ENCODE results near the gene ZNF827. TPM values are rescaled to one million over a fixed set of nuclear protein-coding genes. Genes with fewer than 3 reads are reported as not detected.

Gene ZNF827
- total RNA-seq, 6 donors from 2014 or later: 8.1 to 68.1 (median 18.3) TPM

DNA sequence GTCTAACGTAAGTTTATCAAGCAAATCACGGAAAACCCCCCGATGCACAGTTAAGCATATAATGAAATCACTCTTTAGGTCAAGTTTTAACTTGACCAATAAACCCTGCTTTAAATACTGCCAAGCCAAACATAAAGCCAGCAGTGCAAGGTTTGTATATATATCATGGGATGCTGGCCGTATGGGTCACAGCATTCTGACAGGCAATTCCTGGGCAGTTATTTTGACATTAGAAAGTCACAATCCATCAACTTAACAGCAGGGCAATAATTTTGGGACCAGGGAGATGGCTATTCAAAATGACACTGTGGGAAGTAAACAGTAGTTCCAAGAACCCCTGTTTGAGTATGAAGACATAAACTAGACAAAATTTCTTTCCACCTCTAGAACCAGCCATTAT lies 116.9 kb downstream of the ZNF827 start:
- H3K36me3 ChIP-seq: peaks cover 0 to 3% (median 0%) of the 10 kb centered on the region in 4 donors
- whole genome bisulfite sequencing, 2 donors: 86 to 90% methylated on average over 4 of the region's 4 CpGs
- H3K4me3 ChIP-seq: no peak overlapping the region
- H3K27ac ChIP-seq: no peak overlapping the region
- DNase-seq (no peak), ATAC-seq (ENCODE audit: low FRiP score in 2 of 2) (no peak)
- no peaks in the 10 kb centered on the region for H3K9me3 ChIP-seq
- H3K27me3 ChIP-seq: no peaks in the 10 kb centered on the region
- TF ChIP-seq, protein P1, sequence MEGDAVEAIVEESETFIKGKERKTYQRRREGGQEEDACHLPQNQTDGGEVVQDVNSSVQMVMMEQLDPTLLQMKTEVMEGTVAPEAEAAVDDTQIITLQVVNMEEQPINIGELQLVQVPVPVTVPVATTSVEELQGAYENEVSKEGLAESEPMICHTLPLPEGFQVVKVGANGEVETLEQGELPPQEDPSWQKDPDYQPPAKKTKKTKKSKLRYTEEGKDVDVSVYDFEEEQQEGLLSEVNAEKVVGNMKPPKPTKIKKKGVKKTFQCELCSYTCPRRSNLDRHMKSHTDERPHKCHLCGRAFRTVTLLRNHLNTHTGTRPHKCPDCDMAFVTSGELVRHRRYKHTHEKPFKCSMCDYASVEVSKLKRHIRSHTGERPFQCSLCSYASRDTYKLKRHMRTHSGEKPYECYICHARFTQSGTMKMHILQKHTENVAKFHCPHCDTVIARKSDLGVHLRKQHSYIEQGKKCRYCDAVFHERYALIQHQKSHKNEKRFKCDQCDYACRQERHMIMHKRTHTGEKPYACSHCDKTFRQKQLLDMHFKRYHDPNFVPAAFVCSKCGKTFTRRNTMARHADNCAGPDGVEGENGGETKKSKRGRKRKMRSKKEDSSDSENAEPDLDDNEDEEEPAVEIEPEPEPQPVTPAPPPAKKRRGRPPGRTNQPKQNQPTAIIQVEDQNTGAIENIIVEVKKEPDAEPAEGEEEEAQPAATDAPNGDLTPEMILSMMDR (IDR thresholded peaks at IDR 0.05): no peak
- TF ChIP-seq POLR2AphosphoS5 (IDR thresholded peaks at IDR 0.05) (no peak), POLR2A (IDR thresholded peaks at IDR 0.05) (no peak), EP300 (IDR thresholded peaks at IDR 0.05) (no peak)
- no peaks in the 10 kb centered on the region for H3K4me1 ChIP-seq

DNA sequence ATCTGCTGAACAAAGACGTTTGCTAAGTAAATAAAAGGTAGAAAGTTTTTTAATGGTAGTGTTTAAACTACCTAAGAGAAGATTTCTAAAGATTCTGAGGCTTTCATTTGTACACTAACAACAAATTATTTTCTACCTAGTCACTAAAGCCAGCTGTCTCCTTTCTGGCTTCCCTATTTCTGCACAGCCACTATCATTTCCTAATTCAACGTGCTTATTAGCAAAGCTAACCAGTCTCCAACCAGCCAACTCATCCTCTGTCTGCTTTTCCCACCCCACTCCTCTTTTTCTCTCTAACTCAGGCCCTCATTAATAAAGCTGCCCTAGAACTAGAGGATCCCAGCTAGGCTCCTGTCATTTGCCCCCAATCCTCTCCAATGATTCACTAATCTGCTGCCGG lies 118.2 kb downstream of the ZNF827 start:
- ATAC-seq (ENCODE audit: low FRiP score in 2 of 2) (no peak), DNase-seq (no peak)
- no peaks in the 10 kb centered on the region for H3K4me1 ChIP-seq
- no peak overlapping the region for H3K4me3 ChIP-seq
- H3K36me3 ChIP-seq: peaks cover 0 to 3% (median 0%) of the 10 kb centered on the region in 4 donors
- TF ChIP-seq EP300 (IDR thresholded peaks at IDR 0.05) (no peak), POLR2A (IDR thresholded peaks at IDR 0.05) (no peak), POLR2AphosphoS5 (IDR thresholded peaks at IDR 0.05) (no peak)
- TF ChIP-seq, protein P1 (IDR thresholded peaks at IDR 0.05): no peak
- H3K9me3 ChIP-seq: no peaks in the 10 kb centered on the region
- no peak overlapping the region for H3K27ac ChIP-seq
- H3K27me3 ChIP-seq: no peaks in the 10 kb centered on the region
- 67 to 78% methylated on average over 3 of the region's 3 CpGs for WGBS, 2 donors

GRCh38 chr4:145819853-145820181 lies 118.8 kb downstream of the ZNF827 start:
- TF ChIP-seq, protein P1 (IDR thresholded peaks at IDR 0.05): no peak
- Histone ChIP-seq H3K4me3 (no peak overlapping the region), H3K9me3 (no peaks in the 10 kb centered on the region), H3K4me1 (no peaks in the 10 kb centered on the region), H3K27ac (no peak overlapping the region), H3K27me3 (no peaks in the 10 kb centered on the region), H3K36me3 (peaks cover 0 to 3% (median 0%) of the 10 kb centered on the region in 4 donors)
- 78 to 80% methylated on average over 5 of the region's 5 CpGs for WGBS, 2 donors
- DNase-seq (no peak), ATAC-seq (ENCODE audit: low FRiP score in 2 of 2) (no peak)

DNA sequence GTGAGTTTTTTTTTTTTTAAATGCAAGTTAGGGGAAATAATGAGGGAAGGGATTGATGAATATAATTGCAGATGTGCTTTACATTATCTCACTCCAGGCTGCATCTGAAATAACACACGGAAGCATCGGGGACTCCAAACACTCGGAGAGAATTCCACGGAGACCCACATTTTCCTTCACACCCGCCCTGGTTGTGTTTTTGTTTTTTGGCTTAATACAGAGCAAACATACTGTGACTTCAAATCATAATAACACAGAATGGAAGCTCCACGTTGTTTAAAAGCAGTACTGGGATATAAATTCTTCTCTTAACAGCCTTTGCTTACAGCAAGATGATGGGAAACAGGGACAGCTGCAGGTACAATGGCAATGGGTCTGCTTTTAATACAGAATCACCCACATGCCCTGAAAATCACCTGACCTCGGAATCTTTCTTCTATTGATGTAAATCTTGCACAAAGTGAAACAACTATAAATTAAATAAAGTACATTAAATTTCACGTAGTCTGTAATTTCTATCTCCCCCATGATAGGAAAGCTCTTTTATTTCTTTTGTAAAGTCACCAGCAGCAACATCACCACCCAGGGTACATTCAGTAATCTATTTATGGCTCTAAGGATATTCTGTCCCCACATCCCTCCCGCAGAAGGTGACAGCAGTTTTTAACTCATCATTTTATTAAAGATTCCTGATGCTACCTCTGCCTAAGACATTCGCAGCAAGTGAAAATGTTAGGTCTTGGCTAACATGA lies 119.3 kb downstream of the ZNF827 start:
- Histone ChIP-seq H3K27ac (no peak overlapping the region), H3K27me3 (no peaks in the 10 kb centered on the region), H3K36me3 (peaks cover 0 to 3% (median 0%) of the 10 kb centered on the region in 4 donors), H3K9me3 (no peaks in the 10 kb centered on the region), H3K4me3 (no peak overlapping the region), H3K4me1 (no peaks in the 10 kb centered on the region)
- DNase-seq (no peak), ATAC-seq (ENCODE audit: low FRiP score in 2 of 2) (no peak)
- 84 to 91% methylated on average over 10 of the region's 10 CpGs for WGBS, 2 donors
- TF ChIP-seq EP300 (IDR thresholded peaks at IDR 0.05) (no peak), POLR2AphosphoS5 (IDR thresholded peaks at IDR 0.05) (no peak), POLR2A (IDR thresholded peaks at IDR 0.05) (no peak)
- TF ChIP-seq, protein P1 (IDR thresholded peaks at IDR 0.05): no peak

GRCh38 chr4:145818011-145818410 lies 120.6 kb downstream of the ZNF827 start:
- no peak for ATAC-seq (ENCODE audit: low FRiP score in 2 of 2)
- H3K4me1 ChIP-seq: no peaks in the 10 kb centered on the region
- 93 to 99% methylated on average over 2 of the region's 2 CpGs for WGBS, 2 donors
- no peak overlapping the region for H3K27ac ChIP-seq
- no peak for DNase-seq
- H3K9me3 ChIP-seq: no peaks in the 10 kb centered on the region
- TF ChIP-seq EP300 (IDR thresholded peaks at IDR 0.05): no peak
- no peak for TF ChIP-seq POLR2AphosphoS5 (IDR thresholded peaks at IDR 0.05)
- no peak for TF ChIP-seq POLR2A (IDR thresholded peaks at IDR 0.05)
- TF ChIP-seq, protein P1 (IDR thresholded peaks at IDR 0.05): no peak
- H3K4me3 ChIP-seq: no peak overlapping the region
- no peaks in the 10 kb centered on the region for H3K27me3 ChIP-seq
- H3K36me3 ChIP-seq: peaks cover 0 to 3% (median 0%) of the 10 kb centered on the region in 4 donors
